ENCODE measurements around the gene PLK5.
A peak's percentile ranks its signal among the peaks of the same experiment; 100 is the strongest.
"Not testable (repeated sequence)": the region's sequence is repeated elsewhere in the genome, so short reads cannot be mapped to it uniquely, and the experiment has no call there.

PLK5 gene, protein sequence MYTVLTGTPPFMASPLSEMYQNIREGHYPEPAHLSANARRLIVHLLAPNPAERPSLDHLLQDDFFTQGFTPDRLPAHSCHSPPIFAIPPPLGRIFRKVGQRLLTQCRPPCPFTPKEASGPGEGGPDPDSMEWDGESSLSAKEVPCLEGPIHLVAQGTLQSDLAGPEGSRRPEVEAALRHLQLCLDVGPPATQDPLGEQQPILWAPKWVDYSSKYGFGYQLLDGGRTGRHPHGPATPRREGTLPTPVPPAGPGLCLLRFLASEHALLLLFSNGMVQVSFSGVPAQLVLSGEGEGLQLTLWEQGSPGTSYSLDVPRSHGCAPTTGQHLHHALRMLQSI

DNA sequence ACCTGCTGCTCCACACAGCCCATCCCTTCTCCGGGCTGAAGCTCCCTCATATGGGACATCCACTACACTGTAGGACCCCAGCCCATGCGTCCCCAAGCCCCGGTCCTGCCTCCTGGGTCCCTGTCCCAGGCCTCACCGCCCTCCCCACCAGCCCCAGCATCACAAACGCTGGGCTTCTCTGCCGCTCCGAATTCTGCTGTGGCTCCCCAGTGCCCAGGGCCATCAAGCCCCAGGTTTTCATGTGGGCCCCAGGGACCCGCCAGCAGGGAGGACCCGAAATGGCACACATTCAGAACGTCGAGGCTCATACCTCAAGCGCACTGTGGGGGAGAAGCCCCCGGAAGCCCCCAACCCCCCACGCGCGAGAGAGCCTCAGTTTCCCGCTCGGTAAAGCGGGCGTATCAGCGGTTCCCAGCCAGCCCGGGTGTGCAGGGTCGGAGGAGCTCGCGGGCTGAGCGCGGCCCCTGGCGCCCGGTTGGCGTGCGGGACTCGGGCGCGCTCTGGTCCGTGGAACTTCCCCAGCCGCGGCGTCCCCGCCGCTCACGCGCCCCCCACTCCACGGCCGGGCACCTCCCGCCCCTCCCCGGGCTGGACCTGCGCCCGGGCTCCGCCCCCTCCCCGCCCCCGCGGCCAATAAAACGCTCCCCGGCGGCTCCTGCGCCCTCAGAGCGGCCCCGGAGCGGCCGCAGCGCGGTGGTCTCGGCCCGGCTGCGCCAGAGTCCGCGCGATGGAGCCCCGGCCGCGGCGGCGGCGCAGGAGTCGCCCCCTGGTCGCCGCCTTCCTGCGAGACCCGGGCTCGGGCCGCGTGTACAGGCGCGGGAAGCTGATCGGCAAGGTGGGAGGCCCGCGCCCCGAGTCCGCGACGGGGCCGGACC lies at the start of gene PLK5:
TSS of gene PLK5 (plus strand) at position 666 of the 875 bp plus-strand sequence. CDS start 2,920 bp downstream, outside the sequence.
- H3K4me1 Mint-ChIP-seq: peaks cover 9% of the 10 kb centered on the region
- no peak within 1 kb of the TSS for H3K4me3 Mint-ChIP-seq
- ATAC-seq: no peak
- no peaks in the 10 kb centered on the region for H3K36me3 Mint-ChIP-seq
- H3K27ac Mint-ChIP-seq: no peak within 1 kb of the TSS
- no peak for DNase-seq (ENCODE audit: low spot score in 2 of 2)
- H3K9me3 Mint-ChIP-seq: no peaks in the 10 kb centered on the region

DNA sequence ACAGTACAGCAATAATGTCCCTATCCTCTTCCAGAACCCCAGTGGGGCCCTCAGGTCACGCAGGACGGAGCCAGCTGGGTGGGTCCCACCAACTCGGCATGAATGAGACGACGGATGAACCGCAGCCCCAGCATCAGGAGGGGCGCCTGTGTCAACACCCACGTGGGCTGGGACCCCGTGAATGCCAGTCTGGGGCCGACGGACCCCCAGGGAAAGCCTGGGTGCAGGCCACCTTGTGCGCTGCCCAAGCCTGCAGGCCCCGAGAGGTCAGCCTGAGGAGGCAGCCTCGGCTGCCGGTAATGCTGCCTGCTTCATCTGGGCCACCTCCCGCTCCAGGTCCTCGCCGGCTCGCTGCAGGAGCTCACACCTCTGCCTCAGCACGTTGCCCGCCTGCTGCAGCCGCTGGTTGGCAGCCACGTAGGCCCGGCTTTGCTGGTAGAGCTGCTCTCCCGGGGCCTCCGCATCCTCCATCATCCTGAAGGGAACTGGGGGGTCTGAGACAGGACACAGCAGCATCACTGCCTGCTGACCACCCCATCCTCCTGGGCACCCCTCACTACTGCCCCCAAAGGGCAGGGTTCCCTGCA lies 49.0 kb upstream of the PLK5 start:
- DNase-seq (ENCODE audit: low spot score in 2 of 2) (no peak), ATAC-seq (no peak)
- no peaks in the 10 kb centered on the region for H3K9me3 Mint-ChIP-seq
- no peak overlapping the region for H3K4me3 Mint-ChIP-seq
- H3K36me3 Mint-ChIP-seq: peaks cover 22% of the 10 kb centered on the region
- H3K4me1 Mint-ChIP-seq: peaks cover 32% of the 10 kb centered on the region
- H3K27ac Mint-ChIP-seq: no peak overlapping the region

DNA sequence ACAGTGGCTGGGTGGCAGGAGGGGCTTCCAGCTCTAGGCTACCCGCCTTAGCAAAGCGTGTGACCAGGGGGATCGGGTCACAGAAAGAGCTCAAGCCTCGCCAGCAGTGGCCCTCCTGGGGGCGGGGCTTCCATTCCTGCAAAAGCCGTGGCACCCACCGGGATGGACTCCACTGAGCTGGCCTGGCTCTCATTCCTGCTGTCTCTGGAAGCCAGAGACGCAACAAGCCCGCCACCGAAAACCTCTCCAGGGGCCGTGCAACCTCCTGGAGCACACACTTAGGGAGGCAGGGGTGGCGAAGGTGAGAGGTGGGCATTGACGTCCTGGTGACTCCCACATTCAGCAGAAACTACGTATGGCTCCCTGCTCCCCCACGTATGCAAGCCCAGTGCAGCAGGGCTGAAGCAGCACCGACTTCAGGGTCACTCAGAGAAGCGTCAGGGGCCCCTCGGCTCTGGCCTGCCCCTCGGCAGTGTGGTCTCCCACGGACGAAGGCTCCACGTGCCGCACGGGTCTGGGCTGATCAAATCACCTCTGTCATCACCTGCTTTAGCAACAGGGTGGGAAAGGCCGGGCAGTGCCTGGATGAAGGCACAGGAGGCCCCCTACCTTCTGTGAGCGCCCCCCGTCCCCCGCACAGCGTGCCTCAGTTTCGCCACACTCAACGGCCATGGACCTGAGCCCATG lies 48.0 kb upstream of the PLK5 start:
- DNase-seq (ENCODE audit: low spot score in 2 of 2): no peak
- peaks cover 25% of the 10 kb centered on the region for H3K36me3 Mint-ChIP-seq
- H3K9me3 Mint-ChIP-seq: no peaks in the 10 kb centered on the region
- no peak overlapping the region for H3K27ac Mint-ChIP-seq
- H3K4me3 Mint-ChIP-seq: no peak overlapping the region
- ATAC-seq: no peak
- H3K4me1 Mint-ChIP-seq: peaks cover 28% of the 10 kb centered on the region

DNA sequence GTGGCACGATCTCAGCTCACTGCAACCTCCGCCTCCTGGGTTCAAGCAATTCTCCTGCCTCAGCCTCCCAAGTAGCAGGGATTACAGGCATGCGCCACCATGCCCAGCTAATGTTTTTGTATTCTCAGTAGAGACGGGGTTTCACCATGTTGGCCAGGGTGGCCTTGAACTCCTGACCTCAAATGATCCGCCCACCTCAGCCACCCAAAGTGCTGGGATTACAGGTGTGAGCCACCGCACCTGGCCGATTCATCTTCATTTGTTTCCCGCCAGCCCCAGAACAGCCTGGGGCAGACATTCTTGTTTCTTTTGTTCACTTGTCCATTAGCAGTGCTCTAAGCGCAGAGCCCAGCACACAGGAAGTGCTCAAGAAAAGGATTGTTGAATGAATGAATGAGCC lies 46.8 kb upstream of the PLK5 start:
- not testable (repeated sequence) for H3K27ac Mint-ChIP-seq; DNase-seq (ENCODE audit: low spot score in 2 of 2); H3K9me3 Mint-ChIP-seq; ATAC-seq; H3K4me3 Mint-ChIP-seq
- Mint-ChIP-seq H3K36me3 (peaks cover 25% of the 10 kb centered on the region), H3K4me1 (peaks cover 16% of the 10 kb centered on the region)

DNA sequence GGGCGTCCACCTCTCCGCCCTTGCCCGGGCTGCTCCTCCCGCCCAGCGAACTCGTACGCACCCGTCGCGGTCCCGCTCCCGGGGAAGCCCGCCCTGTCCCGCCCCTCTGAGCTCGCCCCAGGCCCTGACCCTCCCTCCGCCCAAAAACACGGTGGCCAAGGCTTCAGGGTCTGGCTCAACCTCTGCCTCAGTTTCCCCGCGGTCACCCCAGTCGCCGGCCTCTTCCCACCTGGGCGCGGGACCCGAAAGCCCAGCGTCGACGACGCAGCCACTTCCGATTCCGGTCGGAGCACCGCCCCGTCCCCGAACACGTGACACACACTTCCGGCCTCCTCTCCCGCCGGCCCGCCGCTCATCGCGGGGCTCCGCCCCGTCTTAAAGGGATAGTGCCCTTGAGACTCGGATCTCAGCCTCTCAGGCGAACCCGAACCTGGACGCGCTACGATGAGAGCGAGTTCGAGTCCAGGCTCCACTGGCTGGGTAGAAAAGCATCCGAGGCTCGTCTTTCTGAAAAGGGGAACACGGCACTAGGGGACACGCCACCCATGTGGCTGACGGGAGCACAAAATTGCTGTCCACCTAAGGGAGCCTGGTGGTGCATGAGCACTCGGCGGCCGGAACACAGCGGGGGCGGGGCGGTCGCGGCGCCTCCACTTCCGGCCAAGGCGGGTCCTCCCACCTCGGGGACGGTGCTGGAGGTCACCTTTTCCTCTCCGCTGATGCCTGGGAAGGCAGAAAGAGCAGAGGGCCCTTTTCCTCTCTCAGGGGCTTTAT lies 44.8 kb upstream of the PLK5 start, which contains the start of gene C19orf25:
TSS of gene C19orf25 (minus strand) at position 282 of the 774 bp plus-strand sequence. CDS start 312 bp downstream, outside the sequence.
- peak; percentile 77 to 96 for DNase-seq (ENCODE audit: low spot score in 2 of 2)
- Mint-ChIP-seq H3K9me3 (no peaks in the 10 kb centered on the region), H3K4me1 (peaks cover 14% of the 10 kb centered on the region), H3K36me3 (peaks cover 25% of the 10 kb centered on the region), H3K4me3 (peak within 1 kb of the TSS; percentile 93), H3K27ac (peak within 1 kb of the TSS; percentile 95)
- ATAC-seq: peak; percentile 95

DNA sequence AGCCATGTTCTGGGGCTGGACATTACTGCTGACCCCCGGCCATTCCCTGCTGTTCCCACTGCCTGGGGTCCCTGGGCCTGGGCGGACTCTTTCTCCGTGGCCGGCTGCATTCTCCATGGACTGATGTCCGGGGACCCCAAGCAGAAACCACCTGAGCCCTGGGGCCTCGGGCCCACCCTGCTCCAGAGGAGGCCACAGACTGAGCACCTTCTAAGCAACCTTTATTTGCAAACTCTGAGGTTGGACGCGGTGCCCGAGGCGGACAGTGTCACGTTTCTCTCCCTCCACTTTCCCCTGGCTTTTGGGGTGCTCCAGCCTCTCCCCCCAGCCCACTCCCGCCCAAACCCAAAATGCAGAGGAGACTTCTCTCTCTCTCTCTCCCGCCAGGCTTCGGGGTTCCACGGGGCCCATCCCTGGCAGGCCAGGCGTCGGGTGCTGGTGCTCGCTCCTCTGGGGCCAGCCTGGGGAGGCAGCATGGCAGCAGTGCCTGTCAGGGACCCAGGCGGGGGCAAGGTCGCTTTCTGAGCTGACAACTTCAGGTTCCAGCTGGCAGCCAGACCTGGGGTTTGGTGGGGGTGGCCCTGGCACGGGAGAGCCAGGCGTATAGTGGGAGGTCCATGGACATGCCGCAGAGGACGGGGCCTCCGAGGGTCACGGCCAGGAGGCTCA lies 42.5 kb upstream of the PLK5 start:
- ATAC-seq (no peak), DNase-seq (ENCODE audit: low spot score in 2 of 2) (no peak)
- H3K9me3 Mint-ChIP-seq: no peaks in the 10 kb centered on the region
- peaks cover 14% of the 10 kb centered on the region for H3K4me1 Mint-ChIP-seq
- H3K4me3 Mint-ChIP-seq: no peak overlapping the region
- no peak overlapping the region for H3K27ac Mint-ChIP-seq
- peaks cover 21% of the 10 kb centered on the region for H3K36me3 Mint-ChIP-seq

DNA sequence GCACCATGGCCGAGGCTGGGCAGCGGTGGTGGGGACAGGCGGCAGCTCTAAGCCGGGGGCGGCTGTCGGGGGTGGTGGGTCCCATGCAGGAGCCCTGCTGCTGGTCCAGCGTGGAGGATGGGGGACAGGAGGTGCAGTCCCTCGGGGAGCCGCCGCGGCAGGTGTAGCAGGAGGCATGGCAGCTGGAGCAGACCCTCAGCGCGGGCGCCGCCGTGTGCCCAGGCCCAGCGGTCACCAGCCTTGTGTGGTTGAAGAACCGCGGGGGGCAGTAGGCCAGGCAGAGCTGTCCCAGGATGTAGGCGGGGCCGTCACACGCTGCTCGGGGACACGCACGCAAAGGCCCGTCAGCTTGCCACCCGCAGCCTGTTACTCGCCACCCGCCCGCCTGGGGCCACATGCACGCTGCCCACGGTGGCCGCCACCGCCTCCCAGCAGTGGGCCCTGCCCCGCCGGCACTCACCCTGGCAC lies 42.0 kb upstream of the PLK5 start:
- Mint-ChIP-seq H3K4me3 (no peak overlapping the region), H3K9me3 (no peaks in the 10 kb centered on the region), H3K36me3 (peaks cover 15% of the 10 kb centered on the region), H3K4me1 (peaks cover 14% of the 10 kb centered on the region), H3K27ac (no peak overlapping the region)
- no peak for DNase-seq (ENCODE audit: low spot score in 2 of 2)
- no peak for ATAC-seq

DNA sequence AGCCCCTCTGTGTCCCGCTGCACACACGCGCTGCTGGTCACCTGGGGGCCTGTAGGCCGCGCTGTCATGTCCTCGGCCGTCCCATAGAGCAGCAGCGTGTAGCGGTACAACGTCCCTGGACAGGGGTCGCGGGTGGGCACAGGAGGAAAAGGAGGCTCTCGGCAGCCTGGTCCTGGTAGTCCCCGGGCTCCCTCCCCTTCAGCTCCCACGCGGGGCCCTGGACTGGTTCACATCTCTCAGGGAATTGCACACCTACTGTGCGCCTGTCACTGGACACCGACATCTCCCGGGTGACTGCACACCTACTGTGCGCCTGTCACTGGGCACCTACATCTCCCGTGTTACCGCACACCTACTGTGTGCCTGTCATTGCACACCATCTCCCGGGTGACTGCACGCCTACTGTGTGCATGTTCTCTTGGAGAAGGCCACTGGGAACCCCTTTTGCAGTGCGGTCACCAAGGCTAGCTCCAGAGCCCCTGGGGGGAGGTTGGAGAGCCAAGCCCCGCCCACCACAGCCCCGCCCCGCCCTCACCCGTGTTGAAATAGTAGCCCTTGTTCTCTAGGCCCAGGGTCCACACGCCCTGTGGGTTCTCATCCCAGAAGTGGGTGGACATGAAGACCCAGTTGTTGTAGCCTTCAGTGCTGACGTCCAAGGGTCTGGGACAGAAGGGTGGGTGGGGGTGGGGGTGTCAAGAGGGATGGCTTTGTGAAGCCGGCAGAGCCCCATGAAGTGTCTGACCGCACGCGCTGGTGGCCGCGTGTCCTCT lies 41.3 kb upstream of the PLK5 start:
- no peak for DNase-seq (ENCODE audit: low spot score in 2 of 2)
- no peaks in the 10 kb centered on the region for H3K9me3 Mint-ChIP-seq
- no peak for ATAC-seq
- peaks cover 11% of the 10 kb centered on the region for H3K36me3 Mint-ChIP-seq
- H3K4me1 Mint-ChIP-seq: peaks cover 8% of the 10 kb centered on the region
- H3K4me3 Mint-ChIP-seq: no peak overlapping the region
- no peak overlapping the region for H3K27ac Mint-ChIP-seq

DNA sequence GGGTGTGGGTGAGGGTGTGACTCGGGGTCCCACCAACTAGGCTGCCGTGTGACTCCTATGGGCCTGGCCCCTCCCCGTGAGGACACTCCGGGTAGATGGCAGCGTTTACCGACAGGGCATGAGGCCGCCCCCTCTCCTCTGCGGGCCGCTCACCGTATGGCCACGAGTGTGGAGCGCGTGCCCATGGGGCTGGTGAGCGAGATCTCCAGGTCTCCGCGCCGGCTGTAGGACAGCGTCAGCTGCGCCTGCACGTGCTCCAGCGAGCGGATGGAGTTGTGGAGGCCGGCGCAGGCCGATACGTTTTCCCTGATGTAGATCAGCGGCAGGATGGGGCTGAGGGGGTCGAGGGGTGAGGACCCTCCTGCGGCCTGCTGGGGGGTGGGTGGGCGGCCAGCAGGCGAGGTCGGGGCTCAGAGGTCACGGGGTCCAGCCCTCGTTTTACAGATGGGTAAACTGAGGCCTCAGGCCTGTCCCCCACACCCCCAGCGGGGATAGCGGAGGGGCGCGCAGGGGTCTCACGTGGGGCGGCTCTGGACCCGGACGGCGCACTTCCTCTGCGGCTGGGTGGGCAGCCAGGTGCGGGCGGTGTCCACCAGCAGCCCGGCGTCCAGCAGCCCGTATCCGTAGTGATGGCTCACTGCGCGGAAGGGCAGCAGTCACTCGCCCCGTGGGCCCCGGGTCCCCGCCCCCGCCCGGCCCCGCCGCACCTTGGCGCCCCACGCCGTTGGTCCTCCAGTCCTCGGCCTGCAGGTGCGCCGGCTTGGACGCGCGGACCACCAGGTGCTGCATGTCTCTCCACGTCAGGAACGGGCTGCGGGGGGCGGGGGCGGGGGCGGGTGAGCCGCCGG lies 40.5 kb upstream of the PLK5 start:
- Mint-ChIP-seq H3K36me3 (peaks cover 11% of the 10 kb centered on the region), H3K4me3 (no peak overlapping the region), H3K27ac (no peak overlapping the region), H3K9me3 (no peaks in the 10 kb centered on the region), H3K4me1 (peaks cover 8% of the 10 kb centered on the region)
- ATAC-seq (no peak), DNase-seq (ENCODE audit: low spot score in 2 of 2) (no peak)

DNA sequence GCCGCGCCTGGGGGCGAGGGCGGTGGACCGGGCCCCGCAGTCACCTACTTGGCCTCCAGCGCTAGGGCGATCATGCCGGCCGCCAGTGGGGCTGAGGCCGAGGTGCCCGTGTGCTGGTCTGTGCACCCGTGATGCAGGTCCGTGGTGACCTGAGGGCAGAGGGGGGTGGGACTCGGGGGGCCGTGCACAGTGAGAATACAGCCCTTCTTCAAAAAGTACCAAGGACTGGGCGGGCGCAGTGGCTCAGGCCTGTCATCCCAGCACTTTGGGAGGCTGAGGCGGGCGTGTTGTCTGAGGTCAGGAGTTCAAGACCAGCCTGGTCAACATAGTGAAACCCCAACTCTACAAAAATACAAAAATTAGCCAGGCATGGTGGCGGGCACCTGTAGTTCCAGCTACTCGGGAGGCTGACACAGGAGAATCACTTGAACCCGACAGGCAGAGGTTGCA lies 39.9 kb upstream of the PLK5 start:
- no peak overlapping the region for H3K4me3 Mint-ChIP-seq
- no peak for ATAC-seq
- no peak for DNase-seq (ENCODE audit: low spot score in 2 of 2)

DNA sequence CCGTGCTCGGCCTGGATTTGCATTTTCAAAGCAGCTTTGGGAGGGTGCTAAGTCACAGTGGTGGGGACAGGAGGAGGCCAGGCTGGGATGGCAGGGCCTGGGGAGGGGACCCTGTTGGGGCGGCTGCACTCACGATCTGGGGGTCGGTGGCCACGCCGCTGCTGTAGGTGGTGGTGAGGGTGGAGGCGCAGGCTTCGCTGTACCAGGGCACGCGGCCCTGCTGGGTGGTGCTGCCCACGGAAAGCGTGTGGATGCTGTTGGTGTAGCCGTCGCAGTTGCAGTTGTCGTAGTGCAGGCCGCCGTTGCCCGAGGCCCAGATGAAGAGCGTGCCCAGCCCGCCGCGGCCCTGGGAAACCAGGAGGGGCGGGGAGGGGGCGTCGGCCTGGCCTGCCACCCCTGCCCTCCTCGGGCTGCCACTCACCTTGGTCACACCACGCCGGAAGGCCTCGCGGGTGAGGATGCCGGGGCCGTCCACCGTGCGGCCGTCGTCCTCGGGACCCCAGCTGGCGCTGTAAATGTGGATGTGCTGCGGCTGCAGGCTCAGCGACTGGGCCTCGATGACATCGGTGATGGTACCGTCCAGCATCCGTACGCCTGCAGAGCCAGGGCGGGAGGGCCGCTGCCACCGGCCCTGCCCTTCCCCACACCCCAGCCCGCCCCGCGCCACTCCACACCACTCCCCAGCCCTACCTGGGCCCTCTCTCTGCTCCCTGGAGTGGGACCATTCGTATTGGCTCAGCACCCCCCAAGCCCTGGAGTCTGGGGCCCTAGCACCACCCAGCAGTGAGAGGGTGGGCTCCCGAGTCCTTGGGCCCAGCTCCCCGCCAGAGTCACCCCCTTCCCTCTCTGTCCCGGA lies 36.9 kb upstream of the PLK5 start:
- Mint-ChIP-seq H3K4me1 (peaks cover 17% of the 10 kb centered on the region), H3K36me3 (peaks cover 11% of the 10 kb centered on the region), H3K9me3 (no peaks in the 10 kb centered on the region), H3K4me3 (no peak overlapping the region), H3K27ac (no peak overlapping the region)
- DNase-seq (ENCODE audit: low spot score in 2 of 2) (no peak), ATAC-seq (no peak)

More for the DNA sequence above, 39.9 kb upstream of the PLK5 start:
- H3K9me3 Mint-ChIP-seq: no peaks in the 10 kb centered on the region
- peaks cover 5% of the 10 kb centered on the region for H3K4me1 Mint-ChIP-seq
- no peak overlapping the region for H3K27ac Mint-ChIP-seq
- H3K36me3 Mint-ChIP-seq: peaks cover 8% of the 10 kb centered on the region
